ENCODE data around the gene TEPSIN. TPM values are rescaled to one million over a fixed set of nuclear protein-coding genes. Genes with fewer than 3 reads are reported as not detected.

TEPSIN gene
- total and polyA plus RNA-seq, 2 of the 13 experiments (the other 11 are each of a cell fraction or from before 2014, with no cell fraction given): 16.1 to 18.8 TPM

DNA sequence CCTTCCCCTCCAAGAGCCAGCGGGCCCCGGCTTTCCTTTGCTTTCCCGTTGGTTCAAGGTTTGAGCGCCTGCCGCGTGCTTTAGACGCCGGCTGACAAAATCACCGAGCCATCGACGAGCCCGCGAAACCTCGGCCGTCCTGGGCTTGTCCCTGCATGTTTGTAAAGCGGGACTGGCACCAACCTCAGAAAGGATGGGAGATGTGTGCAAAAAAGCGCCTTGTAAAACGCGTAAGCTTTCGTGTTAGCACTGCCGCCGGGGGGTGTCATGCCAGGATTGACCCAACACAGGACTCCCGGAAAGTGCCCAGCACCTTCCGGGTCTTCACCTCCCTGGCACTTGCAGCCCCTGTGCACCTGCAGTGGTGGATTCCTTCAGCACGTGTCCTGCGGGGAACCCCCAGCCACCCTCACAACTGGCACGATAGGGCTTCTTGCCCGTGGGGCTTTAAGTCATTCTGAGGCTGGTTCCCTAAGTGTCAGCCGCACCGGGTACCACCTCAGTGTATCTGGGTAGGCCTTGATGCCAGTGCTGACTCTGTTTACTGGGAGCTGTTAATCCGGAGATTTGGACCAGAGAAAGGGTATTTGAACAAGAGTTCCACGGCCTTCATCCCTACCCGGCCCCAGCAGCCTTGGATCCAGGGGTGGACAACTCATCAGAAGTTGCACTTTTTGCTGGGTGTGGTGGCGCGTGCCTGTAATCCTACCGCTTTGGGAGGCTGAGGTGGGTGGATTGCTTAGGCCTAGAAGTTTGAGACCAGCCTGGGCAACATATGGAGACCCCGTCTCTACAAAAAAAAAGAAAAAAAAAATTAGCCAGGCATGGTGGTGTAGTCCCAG is 1.1 kb upstream of the TEPSIN start (continued):
- TF ChIP-seq, protein P1, sequence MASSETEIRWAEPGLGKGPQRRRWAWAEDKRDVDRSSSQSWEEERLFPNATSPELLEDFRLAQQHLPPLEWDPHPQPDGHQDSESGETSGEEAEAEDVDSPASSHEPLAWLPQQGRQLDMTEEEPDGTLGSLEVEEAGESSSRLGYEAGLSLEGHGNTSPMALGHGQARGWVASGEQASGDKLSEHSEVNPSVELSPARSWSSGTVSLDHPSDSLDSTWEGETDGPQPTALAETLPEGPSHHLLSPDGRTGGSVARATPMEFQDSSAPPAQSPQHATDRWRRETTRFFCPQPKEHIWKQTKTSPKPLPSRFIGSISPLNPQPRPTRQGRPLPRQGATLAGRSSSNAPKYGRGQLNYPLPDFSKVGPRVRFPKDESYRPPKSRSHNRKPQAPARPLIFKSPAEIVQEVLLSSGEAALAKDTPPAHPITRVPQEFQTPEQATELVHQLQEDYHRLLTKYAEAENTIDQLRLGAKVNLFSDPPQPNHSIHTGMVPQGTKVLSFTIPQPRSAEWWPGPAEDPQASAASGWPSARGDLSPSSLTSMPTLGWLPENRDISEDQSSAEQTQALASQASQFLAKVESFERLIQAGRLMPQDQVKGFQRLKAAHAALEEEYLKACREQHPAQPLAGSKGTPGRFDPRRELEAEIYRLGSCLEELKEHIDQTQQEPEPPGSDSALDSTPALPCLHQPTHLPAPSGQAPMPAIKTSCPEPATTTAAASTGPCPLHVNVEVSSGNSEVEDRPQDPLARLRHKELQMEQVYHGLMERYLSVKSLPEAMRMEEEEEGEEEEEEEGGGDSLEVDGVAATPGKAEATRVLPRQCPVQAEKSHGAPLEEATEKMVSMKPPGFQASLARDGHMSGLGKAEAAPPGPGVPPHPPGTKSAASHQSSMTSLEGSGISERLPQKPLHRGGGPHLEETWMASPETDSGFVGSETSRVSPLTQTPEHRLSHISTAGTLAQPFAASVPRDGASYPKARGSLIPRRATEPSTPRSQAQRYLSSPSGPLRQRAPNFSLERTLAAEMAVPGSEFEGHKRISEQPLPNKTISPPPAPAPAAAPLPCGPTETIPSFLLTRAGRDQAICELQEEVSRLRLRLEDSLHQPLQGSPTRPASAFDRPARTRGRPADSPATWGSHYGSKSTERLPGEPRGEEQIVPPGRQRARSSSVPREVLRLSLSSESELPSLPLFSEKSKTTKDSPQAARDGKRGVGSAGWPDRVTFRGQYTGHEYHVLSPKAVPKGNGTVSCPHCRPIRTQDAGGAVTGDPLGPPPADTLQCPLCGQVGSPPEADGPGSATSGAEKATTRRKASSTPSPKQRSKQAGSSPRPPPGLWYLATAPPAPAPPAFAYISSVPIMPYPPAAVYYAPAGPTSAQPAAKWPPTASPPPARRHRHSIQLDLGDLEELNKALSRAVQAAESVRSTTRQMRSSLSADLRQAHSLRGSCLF (CRISPR knock-in tag; IDR thresholded peaks at IDR 0.05; ENCODE audit: borderline replicate concordance): 0 out of 2 replicates have a peak, but pooled peaks have one; percentile 30
- TF ChIP-seq, protein P2, sequence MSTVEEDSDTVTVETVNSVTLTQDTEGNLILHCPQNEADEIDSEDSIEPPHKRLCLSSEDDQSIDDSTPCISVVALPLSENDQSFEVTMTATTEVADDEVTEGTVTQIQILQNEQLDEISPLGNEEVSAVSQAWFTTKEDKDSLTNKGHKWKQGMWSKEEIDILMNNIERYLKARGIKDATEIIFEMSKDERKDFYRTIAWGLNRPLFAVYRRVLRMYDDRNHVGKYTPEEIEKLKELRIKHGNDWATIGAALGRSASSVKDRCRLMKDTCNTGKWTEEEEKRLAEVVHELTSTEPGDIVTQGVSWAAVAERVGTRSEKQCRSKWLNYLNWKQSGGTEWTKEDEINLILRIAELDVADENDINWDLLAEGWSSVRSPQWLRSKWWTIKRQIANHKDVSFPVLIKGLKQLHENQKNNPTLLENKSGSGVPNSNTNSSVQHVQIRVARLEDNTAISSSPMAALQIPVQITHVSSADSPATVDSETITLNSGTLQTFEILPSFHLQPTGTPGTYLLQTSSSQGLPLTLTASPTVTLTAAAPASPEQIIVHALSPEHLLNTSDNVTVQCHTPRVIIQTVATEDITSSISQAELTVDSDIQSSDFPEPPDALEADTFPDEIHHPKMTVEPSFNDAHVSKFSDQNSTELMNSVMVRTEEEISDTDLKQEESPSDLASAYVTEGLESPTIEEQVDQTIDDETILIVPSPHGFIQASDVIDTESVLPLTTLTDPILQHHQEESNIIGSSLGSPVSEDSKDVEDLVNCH (CRISPR knock-in tag; IDR thresholded peaks at IDR 0.05): 0 out of 2 replicates have a peak, but pooled peaks have one; percentile 55
- TF ChIP-seq SOX6 (IDR thresholded peaks at IDR 0.05): no peak
- TF ChIP-seq SOX6 (CRISPR knock-in tag; IDR thresholded peaks at IDR 0.05): 0 out of 2 replicates have a peak, but pooled peaks have one; percentile 28
- TF ChIP-seq SP1 (IDR thresholded peaks at IDR 0.05): no peak
- 0 out of 2 replicates have a peak, but pooled peaks have one; percentile 4 for TF ChIP-seq SP1 (CRISPR knock-in tag; IDR thresholded peaks at IDR 0.05)
- TF ChIP-seq RFXANK (CRISPR knock-in tag; IDR thresholded peaks at IDR 0.05): no peak
- TF ChIP-seq, protein P3, sequence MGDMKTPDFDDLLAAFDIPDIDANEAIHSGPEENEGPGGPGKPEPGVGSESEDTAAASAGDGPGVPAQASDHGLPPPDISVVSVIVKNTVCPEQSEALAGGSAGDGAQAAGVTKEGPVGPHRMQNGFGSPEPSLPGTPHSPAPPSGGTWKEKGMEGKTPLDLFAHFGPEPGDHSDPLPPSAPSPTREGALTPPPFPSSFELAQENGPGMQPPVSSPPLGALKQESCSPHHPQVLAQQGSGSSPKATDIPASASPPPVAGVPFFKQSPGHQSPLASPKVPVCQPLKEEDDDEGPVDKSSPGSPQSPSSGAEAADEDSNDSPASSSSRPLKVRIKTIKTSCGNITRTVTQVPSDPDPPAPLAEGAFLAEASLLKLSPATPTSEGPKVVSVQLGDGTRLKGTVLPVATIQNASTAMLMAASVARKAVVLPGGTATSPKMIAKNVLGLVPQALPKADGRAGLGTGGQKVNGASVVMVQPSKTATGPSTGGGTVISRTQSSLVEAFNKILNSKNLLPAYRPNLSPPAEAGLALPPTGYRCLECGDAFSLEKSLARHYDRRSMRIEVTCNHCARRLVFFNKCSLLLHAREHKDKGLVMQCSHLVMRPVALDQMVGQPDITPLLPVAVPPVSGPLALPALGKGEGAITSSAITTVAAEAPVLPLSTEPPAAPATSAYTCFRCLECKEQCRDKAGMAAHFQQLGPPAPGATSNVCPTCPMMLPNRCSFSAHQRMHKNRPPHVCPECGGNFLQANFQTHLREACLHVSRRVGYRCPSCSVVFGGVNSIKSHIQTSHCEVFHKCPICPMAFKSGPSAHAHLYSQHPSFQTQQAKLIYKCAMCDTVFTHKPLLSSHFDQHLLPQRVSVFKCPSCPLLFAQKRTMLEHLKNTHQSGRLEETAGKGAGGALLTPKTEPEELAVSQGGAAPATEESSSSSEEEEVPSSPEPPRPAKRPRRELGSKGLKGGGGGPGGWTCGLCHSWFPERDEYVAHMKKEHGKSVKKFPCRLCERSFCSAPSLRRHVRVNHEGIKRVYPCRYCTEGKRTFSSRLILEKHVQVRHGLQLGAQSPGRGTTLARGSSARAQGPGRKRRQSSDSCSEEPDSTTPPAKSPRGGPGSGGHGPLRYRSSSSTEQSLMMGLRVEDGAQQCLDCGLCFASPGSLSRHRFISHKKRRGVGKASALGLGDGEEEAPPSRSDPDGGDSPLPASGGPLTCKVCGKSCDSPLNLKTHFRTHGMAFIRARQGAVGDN (CRISPR knock-in tag; IDR thresholded peaks at IDR 0.05): peak; percentile 68
- TF ChIP-seq, protein P4, sequence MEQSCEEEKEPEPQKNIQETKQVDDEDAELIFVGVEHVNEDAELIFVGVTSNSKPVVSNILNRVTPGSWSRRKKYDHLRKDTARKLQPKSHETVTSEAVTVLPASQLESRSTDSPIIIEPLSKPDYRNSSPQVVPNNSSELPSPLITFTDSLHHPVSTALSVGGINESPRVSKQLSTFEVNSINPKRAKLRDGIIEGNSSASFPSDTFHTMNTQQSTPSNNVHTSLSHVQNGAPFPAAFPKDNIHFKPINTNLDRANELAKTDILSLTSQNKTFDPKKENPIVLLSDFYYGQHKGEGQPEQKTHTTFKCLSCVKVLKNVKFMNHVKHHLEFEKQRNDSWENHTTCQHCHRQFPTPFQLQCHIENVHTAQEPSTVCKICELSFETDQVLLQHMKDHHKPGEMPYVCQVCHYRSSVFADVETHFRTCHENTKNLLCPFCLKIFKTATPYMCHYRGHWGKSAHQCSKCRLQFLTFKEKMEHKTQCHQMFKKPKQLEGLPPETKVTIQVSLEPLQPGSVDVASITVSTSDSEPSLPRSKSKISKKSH (CRISPR knock-in tag; IDR thresholded peaks at IDR 0.05; ENCODE audit: borderline replicate concordance): peak; percentile 44; the same call in 1 of the 2 replicates
- 0 out of 4 replicates have a peak, but pooled peaks of 1 of the 2 experiments have one; percentile 22 for TF ChIP-seq POLR2A (IDR thresholded peaks at IDR 0.05; ENCODE audit: insufficient read depth in 1 of 2, low read depth in 2 of 2, low read length in 2 of 2)
- TF ChIP-seq ZNF337 (CRISPR knock-in tag; IDR thresholded peaks at IDR 0.05; ENCODE audit: borderline replicate concordance, low read depth): peak; percentile 32; the same call in 1 of the 2 replicates
- TF ChIP-seq, protein P5, sequence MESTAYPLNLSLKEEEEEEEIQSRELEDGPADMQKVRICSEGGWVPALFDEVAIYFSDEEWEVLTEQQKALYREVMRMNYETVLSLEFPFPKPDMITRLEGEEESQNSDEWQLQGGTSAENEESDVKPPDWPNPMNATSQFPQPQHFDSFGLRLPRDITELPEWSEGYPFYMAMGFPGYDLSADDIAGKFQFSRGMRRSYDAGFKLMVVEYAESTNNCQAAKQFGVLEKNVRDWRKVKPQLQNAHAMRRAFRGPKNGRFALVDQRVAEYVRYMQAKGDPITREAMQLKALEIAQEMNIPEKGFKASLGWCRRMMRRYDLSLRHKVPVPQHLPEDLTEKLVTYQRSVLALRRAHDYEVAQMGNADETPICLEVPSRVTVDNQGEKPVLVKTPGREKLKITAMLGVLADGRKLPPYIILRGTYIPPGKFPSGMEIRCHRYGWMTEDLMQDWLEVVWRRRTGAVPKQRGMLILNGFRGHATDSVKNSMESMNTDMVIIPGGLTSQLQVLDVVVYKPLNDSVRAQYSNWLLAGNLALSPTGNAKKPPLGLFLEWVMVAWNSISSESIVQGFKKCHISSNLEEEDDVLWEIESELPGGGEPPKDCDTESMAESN (CRISPR knock-in tag; conservative IDR thresholded peaks at IDR 0.05): peak; percentile 50; the same call in 1 of the 2 replicates
